Measurements from ENCODE around the gene PDZK1IP1.
"Not testable (repeated sequence)": the region's sequence is repeated elsewhere in the genome, so short reads cannot be mapped to it uniquely, and the experiment has no call there.

The PDZK1IP1 gene

DNA sequence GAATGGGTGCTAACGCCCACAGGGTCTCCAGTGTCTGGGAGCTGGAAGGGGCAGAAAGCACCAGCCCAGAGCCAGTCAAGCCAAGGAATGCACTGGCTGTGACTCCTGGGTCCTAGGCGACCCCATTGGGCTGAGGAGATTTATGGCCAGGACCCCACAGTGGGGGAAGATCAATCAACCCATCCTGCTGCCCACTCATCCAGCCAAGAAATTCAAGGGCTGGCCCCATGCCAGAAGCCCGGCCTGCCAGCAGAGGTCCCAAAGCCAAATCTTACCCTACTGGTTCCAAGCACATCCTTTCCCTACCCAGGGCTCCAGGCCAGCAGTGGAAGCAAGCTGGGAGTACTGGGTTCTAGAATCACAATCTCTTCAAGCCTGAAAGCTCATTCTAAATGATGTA lies 6.8 kb upstream of the PDZK1IP1 start:
- no peak for DNase-seq (ENCODE audit: low read depth in 2 of 2)

DNA sequence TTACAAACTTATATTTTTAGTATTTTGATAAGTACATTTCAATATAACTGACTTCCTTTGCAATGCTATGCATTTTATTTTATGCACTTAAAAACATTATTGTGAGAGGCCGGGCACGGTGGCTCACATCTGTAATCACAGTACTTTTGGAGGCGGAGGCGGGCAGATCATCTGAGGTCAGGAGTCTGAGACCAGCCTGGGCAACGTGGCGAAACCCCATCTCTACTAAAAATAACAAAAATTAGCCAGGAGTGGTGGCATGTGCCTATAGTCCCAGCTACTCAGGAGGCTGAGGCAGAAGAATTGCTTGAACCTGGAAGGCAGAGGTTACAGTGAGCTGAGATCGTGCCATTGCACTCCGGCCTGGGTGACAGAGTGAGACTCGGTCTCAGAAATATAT lies 6.1 kb upstream of the PDZK1IP1 start:
- DNase-seq (ENCODE audit: low read depth in 2 of 2) = not testable (repeated sequence)

DNA sequence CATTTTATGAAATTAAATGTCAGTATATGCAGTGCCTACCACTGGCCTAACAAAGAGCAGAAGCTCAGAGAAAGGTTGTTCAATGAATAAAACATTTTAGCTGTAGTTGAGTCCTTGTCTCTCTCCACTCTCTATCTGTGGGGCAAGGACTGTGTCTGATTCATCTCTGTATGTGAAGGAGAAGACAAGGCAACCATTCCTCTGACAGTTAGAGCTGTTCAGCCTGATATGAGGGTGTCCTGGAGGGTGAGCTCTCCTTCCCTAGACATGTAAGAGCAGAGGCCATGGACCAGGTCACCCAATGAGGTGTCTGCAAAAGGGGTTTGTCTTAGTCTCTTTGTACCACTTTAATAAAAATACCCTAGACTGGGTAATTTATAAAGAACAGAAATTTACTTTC lies 4.5 kb upstream of the PDZK1IP1 start:
- DNase-seq (ENCODE audit: low read depth in 2 of 2) = no peak

DNA sequence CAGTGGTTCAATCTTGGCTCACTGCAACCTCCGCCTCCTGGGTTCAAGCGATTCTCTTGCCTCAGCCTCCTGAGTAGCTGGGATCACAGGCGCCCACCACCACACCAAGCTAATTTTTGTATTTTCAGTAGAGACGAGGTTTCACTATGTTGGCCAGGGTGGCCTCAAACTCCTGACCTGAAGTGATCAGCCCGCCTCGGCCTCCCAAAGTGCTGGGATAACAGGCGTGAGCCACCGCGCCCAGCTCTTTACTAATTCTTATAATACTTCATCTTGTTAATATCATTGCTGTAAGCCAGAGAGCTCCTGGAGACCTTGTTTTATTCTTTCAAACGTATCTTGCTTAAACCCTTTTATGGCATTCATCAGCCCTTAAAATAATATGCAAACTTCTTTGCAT lies 3.7 kb upstream of the PDZK1IP1 start:
- DNase-seq (ENCODE audit: low read depth in 2 of 2) = not testable (repeated sequence)

DNA sequence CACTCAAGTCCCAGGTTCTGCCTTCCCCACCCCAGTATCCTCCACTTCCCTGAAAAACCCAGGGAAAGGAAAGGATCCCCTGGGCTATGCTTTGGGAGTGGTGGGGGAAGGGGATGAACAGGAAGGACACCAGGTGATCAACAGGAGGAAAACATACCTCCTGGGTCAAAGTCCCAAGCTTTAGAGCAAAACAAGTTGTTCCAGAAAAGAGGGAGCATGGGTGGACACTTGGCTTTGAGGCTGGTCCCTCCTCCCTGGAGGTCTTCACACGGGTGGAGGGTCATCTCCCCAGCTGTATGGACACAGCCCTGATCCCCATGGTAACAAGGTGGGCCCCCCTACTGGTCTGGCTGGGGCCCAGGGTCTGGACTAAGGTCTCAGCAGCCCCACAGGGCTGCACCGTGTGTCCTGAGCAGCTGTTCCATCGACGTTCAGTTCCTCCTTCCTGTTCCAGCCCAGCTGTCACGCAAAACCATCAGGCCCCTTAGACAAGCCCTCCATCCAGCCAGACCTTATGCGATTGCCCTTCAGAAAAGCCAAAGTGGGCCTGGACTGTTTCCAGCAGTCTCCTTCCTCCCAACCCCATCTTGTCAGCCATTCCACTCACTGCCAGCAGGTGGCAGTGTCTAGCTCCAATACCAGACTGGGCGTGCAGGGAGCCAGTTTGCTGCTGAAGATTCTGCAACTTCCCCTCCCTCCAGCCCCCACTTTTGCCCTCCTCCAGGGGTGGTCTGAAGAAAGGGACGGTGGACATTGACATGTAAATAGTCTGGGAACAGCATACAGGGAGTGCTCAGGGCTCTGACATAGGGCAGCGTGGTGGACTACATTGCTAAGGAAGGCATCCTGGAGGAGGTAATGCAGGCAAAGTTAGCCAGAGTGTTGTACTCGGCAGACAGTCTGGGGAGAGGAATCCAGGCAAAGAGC lies 2.9 kb upstream of the PDZK1IP1 start:
- DNase-seq (ENCODE audit: low read depth in 2 of 2) = peak; percentile 33 to 58

DNA sequence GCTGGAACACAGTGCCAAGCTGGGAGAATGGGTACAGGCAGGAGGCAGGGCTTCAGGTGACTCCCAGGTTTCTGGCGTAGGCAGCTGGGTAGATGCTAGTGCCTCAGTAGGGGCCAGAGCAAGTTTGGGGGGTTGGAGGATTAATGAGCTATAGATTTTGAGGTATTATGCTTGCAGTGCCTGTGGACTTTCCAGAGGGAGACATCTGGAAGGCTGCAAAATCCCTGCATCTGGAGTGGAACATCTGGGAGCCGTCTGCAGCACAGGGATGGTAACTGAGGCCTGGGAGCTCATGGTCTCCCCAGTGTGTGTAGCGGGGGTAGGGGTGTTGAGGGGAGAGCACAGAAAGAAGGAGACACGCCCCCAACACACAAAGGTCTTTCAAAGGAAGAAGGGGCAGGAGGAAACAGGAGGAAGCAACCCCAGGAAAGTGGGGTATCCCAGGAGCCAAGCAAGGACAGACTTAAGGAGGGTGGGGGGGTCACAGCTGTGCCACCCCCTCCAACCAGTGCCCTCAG lies 2.2 kb upstream of the PDZK1IP1 start:
- DNase-seq (ENCODE audit: low read depth in 2 of 2) = no peak

DNA sequence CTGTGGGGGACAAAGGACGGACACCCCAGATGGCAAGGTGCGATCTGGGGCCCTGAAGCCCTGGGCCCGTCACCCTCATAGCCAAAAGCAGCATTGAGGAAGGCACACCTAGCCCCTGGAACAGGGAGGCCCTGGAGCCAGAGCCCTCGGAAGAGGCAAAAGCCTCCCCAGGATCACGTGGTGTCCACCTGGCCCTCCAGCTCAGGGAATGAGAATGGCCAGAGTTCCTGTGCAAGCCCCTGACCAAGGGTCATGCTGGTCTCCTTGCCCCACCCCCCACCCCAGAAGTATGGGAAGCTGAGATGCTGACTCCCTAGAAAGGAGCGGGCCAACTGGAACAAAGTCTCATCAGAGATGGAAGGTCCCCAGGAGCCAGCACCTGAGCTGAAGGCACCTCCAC lies 1.0 kb upstream of the PDZK1IP1 start:
- no peak for DNase-seq (ENCODE audit: low read depth in 2 of 2)

DNA sequence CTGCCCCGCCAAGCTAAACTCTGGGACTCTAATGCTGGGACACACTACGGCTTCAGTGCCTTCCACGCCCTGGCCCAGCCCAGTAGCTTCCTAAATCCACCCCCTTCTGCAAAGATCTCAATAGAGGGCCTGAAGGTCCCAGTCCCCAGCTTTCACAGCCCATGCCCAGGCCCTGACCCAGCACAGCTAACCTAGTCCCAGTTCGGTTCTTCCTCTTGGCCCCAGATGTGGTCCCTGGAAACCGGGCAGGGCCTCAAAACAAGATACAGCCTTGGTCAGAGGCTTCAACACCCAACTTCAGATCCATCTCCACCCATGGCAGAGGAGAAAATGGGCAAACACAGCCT lies 646 bp upstream of the PDZK1IP1 start:
- DNase-seq (ENCODE audit: low read depth in 2 of 2) = no peak

DNA sequence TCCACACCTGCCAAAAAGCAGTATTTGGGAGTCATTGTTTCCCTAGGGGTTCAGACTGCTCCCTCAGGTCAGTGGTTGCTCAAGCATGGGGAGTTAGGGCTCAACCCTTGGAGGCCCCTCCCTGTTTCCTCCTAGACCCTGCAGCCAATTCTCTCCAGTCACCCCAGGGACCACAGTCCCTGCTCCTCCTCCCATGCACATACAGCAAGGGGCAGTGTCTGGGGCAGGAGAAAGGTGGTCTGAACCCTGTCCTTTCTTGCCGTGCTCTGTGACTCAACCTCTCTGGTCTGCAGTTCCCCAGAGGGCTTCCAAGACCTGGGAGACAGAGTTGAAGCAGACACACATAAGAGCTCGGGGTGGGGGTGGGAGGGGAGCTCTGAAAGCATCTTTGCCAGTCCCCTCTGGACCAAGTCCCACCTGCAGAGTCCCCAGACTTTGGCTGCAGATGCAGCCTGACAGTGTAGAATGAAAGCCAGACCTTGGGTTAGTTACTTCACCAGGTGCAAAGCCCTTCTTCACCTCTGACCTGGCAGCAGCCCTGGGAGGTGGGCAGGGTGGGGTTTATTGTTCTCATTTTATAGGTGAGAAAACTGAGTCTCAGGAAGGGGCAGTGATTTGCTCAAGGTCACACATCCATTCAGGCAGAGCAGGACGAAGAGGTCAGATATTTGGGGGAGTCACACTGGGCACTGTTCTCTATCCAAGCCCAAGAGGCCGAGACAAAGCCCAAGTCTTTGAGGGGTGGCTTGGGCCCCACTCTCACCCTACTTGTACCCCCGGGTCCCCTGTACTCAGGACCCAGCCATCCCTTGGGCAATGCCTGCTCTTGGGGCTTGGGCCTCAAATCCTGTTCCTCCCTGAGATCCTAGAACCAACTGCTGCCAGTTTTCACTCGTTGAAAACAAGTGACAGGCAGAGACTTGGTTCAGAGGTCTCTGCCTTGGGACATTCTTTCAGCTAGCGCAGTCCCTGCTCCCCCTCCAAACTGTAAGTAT lies 748 bp downstream of the PDZK1IP1 start:
- DNase-seq (ENCODE audit: low read depth in 2 of 2) = no peak

DNA sequence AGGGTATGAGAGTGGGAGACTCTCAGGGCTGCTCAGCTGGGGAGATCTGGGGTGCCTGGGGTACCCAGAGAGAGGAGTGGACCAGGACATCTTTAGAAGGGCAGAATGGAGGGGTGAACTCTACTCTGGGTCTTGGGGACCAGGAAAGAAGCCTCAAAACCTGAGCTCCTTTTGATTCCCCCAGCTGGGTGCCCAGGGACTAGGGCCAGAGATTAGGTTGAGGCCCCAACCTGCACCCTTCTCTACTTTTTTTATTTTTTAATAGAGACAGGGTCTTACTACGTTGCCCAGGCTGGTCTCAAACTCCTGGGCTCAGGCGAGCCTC lies 1.9 kb downstream of the PDZK1IP1 start:
- no peak for DNase-seq (ENCODE audit: low read depth in 2 of 2)

DNA sequence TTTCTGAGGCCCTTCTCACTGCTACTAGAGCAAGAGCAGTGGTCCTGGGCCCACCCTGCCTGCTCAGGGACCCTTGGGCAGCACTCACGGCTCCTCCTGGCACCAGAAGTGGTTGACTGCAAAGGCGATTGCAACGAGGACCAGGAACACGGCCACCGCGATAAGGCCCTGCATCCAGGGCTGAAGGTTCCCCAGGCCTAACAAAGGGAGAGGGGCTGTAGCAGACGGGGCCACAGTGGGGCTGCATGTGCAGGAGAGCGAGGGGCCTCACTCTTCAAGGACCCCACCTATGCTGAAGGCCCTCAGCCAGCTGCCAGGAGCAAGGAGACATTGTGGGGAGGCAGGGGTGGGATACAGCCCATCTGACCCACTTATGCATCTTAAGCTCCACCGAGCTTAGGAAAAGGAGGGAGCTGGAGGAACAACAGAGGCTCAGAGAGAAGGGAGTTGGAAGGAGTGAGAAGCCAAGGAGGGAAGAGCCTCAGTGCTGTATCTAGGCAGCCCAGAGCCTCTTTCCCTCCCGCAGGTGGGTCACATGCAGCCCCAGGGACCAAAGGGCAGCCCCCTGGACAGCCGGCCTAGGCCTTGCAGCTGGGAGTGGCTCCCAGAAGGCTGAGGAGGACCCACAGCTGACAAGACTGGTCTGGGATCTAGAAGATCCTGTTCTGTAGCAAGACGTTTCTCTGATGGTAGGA lies 2.5 kb downstream of the PDZK1IP1 start:
- no peak for DNase-seq (ENCODE audit: low read depth in 2 of 2)

DNA sequence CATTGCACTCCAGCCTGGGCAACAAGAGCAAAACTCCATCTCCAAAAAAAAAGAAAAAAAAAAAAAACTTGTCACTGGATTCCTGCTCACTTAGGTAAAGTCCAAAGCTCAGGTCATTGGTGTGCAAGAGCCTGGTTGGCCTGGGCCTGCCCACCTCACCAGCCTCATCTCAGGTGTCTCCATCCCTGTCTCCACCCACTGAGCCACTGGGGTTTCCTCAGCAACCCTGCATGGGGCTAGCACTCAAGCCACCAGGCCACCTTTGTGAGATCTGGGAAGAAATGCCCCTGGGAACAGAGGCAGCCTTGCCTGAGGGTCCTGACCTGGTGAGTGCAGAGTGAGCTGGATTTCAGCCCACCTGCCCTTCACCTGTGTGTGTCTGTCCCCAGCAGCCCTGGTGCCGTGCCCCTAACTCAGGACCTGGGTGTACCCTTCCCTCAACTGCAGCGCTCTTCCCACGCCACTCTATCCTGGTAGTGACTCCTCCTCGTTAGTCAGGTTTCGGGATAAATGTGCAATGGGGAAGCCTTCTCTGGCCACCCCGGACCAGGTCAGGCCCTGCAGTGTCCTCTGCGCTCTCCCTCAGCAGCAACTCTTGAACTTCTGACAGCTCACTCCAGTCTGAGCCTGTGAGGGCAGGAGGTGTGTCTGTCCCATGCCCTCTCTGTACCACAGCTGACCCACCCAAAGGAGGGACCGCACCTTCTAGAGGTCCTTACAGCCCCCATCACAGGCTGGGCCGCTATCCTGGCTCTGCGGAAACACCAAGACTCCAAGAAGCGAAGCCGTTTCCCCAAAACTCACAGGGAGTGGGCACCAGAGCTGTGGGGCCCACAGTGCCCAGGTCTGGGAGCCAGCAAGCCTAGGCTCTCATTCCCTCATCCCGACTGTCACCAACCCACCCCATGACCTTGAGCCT lies 3.3 kb downstream of the PDZK1IP1 start:
- no peak for DNase-seq (ENCODE audit: low read depth in 2 of 2)

DNA sequence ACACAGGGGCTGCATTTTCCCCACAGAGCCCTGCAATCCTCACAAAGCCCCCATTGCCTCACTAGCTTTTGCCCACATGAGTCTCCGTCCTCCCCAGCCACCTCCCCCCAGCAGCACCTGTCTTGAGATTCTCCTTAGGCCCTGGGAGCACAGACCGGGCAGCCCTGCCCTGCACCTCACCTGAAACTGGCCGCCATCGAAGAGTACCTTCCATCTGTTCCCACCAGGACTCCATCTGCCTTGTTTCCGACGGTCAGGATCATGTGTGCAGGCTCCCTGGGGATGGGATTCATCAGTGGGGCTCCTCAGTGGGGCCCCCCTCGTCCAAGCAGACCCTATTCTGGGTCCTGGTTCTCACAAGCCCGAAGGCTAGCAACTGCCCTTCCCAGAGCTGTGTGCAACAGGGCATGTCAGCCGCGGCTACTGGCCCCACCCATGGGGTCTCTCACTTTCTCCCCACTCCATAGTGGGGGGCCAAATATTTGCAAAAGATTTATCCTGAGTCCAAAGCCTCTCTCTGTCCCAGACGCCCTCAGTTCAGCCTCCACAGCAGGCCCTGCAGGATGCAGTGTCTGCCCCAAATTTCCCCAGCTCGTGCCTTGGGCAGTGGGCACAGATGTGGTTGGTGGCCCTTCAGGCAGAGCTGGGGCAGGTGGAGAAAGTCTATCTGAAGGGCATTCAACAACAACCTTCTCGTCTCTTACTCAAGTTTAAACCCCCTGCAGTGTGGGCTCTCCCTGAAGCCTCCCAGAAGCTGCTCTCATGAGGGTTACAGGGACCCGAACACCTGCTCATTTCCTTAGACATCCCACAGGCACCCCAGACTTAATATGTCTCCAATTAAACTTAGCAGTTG lies 4.8 kb downstream of the PDZK1IP1 start:
- DNase-seq (ENCODE audit: low read depth in 2 of 2) = no peak

DNA sequence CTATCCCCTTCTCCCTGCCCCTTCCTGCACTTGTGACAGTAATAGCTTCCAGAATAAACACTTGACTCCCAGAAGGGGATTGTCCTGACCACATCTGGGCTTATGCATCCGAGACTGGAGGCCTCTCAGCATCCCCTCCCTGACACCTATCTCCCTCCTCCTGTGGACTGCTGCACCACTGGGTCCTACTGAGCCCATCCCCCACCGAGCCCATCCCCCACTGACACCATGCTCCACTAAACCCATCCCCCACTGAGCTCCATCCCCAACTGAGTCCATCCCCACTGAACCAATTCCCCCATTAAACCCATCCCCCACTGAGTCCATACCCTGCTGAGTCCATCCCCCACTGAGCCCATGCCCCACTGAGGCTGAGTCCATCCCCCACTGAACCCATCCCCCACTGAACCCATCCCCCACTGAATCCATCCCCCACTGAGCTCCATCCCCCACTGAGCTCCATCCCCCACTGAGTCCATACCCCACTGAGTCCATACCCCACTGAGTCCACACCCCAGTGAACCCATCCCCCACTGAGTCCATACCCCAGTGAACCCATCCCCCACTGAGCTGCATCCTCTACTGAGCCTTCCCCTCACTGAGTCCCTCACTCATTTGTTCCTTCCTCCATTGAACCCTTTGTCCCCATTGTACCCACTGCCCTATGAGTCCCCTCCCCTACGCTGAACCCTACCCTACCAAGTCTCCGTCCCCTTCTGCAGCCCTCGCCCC lies 5.6 kb downstream of the PDZK1IP1 start:
- no peak for DNase-seq (ENCODE audit: low read depth in 2 of 2)

DNA sequence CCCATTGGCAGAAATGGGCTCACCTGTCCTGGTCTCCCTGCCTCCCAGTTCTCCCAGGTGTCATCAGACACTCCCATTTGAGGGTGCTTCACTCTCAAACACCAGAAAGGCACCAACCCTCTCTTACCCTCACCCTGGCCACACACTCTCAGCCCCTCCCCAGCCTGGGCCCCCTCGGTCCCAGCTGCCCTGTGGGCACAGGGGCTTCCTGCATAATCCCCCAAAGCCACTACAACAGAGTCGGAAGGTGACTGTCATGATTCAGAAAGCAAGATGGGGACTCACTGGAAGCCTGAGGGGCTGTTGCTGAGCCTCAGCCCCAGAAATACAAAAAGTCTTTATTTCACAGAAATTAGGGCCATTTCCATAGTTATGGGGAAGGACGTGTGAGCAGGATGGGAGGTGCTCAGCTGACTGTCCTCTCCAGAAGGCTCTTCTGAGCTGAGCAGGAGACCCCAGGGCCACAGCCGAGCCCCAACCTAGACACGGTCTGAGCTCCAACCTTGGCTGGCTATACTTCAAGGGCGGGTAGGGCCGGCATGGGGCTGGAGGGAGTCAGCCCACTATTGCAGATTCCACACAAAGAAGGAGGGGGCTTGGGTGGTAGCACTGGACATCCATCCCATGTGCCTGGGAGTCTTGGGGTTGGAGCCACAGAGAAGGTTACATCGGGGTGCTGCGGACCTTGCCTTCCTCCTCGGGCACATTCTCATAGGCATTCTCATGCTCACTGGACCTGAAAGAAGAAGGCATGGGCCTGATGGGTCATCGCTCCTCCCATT lies 6.3 kb downstream of the PDZK1IP1 start:
- DNase-seq (ENCODE audit: low read depth in 2 of 2) = no peak

DNA sequence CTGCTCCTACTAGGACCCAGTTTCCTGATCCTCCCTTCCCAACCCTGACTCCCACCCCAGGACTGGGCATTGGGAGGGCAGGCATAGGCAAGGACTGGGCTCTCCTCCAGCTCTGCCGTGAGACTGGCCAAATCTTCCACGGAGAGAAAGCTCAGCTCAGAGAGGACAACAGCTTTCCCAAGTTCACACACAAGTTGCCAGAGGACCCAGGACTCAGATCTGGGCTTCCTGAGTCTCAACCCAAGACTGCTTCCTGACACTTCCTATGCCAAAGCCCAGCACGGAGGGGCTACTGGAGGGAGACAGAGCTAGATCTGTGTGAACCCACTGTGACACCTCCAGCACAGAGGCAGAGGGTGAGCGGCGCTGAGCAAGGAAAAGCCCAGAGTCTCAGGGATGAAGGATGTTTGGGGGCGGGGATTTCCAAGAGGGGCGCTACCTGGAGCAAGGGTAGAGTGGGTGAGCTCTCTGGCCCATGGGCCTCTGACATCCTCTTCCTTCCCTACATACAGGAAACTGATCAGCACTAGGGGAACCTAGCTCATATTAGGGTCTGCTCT lies 7.1 kb downstream of the PDZK1IP1 start:
- DNase-seq (ENCODE audit: low read depth in 2 of 2) = no peak

DNA sequence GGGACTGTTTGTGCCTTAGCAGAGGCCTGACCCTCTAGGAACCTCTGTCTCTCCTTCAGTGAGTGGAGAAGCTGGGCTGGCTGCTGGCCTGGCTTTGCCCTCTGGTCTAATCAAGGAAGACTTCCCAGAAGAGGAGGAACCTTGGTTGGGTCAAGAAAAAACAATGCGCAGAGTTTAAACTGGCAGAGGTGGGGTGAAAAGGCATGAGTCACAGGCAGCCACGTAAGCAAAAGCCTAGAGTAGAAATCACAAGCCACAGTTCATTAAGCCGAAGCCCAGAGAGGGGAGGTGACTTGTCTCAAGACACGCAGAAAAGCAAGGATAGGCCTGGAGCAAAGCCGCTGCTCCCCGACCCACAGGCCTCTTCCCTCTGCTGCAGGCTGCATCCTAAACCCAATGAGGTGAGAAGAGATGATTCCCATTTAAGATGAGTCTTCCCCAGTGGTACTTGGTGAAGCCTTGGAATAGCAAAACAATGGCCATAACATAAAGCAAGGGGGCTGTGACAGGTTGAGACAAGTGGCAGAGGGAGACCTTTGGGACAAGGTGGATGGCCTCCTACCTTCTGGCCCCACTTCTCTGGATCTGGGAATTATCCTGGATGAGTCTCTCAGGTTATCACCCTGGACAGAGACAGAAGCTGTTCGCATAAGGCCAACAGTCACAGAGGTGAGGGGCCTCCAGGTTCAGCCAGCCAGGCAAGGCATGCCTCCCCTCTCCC lies 7.7 kb downstream of the PDZK1IP1 start:
- no peak for DNase-seq (ENCODE audit: low read depth in 2 of 2)
